ENCODE results near the gene HUNK.

The HUNK gene

GRCh38 chr21:31967334-31967733, 94.5 kb downstream of the HUNK start:
- H3K4me3 ChIP-seq (ENCODE audit: low read depth, low read length): no peak overlapping the region

GRCh38 chr21:31972622-31973021, 99.8 kb downstream of the HUNK start:
- H3K4me3 ChIP-seq (ENCODE audit: low read depth, low read length): no peak overlapping the region
- TF ChIP-seq CTCF (IDR thresholded peaks at IDR 0.05; ENCODE audit: borderline replicate concordance, insufficient read depth, low read depth, low read length): no peak

More at GRCh38 chr21:31967334-31967733, 94.5 kb downstream of the HUNK start:
- no peak for TF ChIP-seq CTCF (IDR thresholded peaks at IDR 0.05; ENCODE audit: borderline replicate concordance, insufficient read depth, low read depth, low read length)

- TF ChIP-seq CTCF (IDR thresholded peaks at IDR 0.05; ENCODE audit: borderline replicate concordance, insufficient read depth, low read depth, low read length): no peak
Measured at GRCh38 chr21:31973402-31973944, 100.7 kb downstream of the HUNK start.

GRCh38 chr21:31974454-31974985, 101.7 kb downstream of the HUNK start:
- no peak overlapping the region for H3K4me3 ChIP-seq (ENCODE audit: low read depth, low read length)
- no peak for TF ChIP-seq CTCF (IDR thresholded peaks at IDR 0.05; ENCODE audit: borderline replicate concordance, insufficient read depth, low read depth, low read length)

More at GRCh38 chr21:31973402-31973944, 100.7 kb downstream of the HUNK start:
- no peak overlapping the region for H3K4me3 ChIP-seq (ENCODE audit: low read depth, low read length)

GRCh38 chr21:31975491-31975890, 102.7 kb downstream of the HUNK start:
- no peak overlapping the region for H3K4me3 ChIP-seq (ENCODE audit: low read depth, low read length)
- no peak for TF ChIP-seq CTCF (IDR thresholded peaks at IDR 0.05; ENCODE audit: borderline replicate concordance, insufficient read depth, low read depth, low read length)

GRCh38 chr21:31977816-31978215, 105.0 kb downstream of the HUNK start:
- no peak for TF ChIP-seq CTCF (IDR thresholded peaks at IDR 0.05; ENCODE audit: borderline replicate concordance, insufficient read depth, low read depth, low read length)
- H3K4me3 ChIP-seq (ENCODE audit: low read depth, low read length): no peak overlapping the region

- TF ChIP-seq CTCF (IDR thresholded peaks at IDR 0.05; ENCODE audit: borderline replicate concordance, insufficient read depth, low read depth, low read length): no peak
- H3K4me3 ChIP-seq (ENCODE audit: low read depth, low read length): no peak overlapping the region
Measured at GRCh38 chr21:31983120-31983519, 110.3 kb downstream of the HUNK start.

Measured in GM12875 (cell line).